Subcutaneous adipose tissue (tissue), 4 donors: Measurements from ENCODE around the gene SUMO2. TPM values are rescaled to one million over a fixed set of nuclear protein-coding genes. Genes with fewer than 3 reads are reported as not detected.

Source experiments
- CTCF ChIP-seq: fragments of 450-650 bp; IDR thresholded peaks from one replicate; pipeline ENCODE4 v1.5.1; 2016; ENCODE audit warnings: low read depth, mild to moderate bottlenecking, control low read depth, antibody characterized with exemption, moderate library complexity
- total RNA-seq, 4 donors: library from RNA; depleted of rRNA; stranded (reverse); fragments of >200 nt; gene quantifications; one replicate each; pipeline ENCODE4 v1.1.0, GENCODE V29; 2016

SUMO2 gene
- total RNA-seq, 4 donors from 2014 or later, result 41.1 to 77.0 (median 69.2) TPM

- no peak for TF ChIP-seq CTCF
Observed at GRCh38 chr17:75219815-75220214, 37.1 kb upstream of the SUMO2 start.

GRCh38 chr17:75218131-75218530 lies 35.4 kb upstream of the SUMO2 start:
- no peak for TF ChIP-seq CTCF

- no peak for TF ChIP-seq CTCF
Observed at GRCh38 chr17:75209061-75209460, 26.3 kb upstream of the SUMO2 start.

- no peak for TF ChIP-seq CTCF
Observed at GRCh38 chr17:75208161-75208560, 25.4 kb upstream of the SUMO2 start.

- TF ChIP-seq CTCF, result no peak
Observed at GRCh38 chr17:75207760-75208159, 25.0 kb upstream of the SUMO2 start.

- TF ChIP-seq CTCF, result no peak
Observed at GRCh38 chr17:75205793-75206163, 23.0 kb upstream of the SUMO2 start.

GRCh38 chr17:75205037-75205792 lies 22.5 kb upstream of the SUMO2 start, which contains the start of gene NUP85:
Gene NUP85 (plus strand): TSS chr17:75205679. CDS start chr17:75205762, 83 bp downstream.
- no peak for TF ChIP-seq CTCF
